Measurements from ENCODE around the gene SP1. TPM values are rescaled to one million over a fixed set of nuclear protein-coding genes. Genes with fewer than 3 reads are reported as not detected.
A peak's percentile ranks its signal among the peaks of the same experiment; 100 is the strongest.
"Not testable (repeated sequence)": the region's sequence is repeated elsewhere in the genome, so short reads cannot be mapped to it uniquely, and the experiment has no call there.

SP1 gene
- total and polyA plus RNA-seq, 7 experiments from 2014 or later, result 10.2 to 103 (median 75.7) TPM

DNA sequence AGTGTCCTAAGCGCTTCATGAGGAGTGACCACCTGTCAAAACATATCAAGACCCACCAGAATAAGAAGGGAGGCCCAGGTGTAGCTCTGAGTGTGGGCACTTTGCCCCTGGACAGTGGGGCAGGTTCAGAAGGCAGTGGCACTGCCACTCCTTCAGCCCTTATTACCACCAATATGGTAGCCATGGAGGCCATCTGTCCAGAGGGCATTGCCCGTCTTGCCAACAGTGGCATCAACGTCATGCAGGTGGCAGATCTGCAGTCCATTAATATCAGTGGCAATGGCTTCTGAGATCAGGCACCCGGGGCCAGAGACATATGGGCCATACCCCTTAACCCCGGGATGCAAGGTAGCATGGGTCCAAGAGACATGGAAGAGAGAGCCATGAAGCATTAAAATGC, 31.0 kb downstream of the SP1 start:
- peaks cover 10 to 63% (median 25%) of the 10 kb centered on the region in 3 experiments for H3K36me3 ChIP-seq (ENCODE audit: control insufficient read depth in 2 of 3, insufficient read depth in 3 of 3, low read length in 3 of 3)
- CTCF ChIA-PET, result interaction anchor here (0.6 to 3.7 kb wide), 3 partner anchors 10 to 529 kb away, joined by 4 to 15 read pairs (median 9); no protein-coding TSS in a partner anchor

DNA sequence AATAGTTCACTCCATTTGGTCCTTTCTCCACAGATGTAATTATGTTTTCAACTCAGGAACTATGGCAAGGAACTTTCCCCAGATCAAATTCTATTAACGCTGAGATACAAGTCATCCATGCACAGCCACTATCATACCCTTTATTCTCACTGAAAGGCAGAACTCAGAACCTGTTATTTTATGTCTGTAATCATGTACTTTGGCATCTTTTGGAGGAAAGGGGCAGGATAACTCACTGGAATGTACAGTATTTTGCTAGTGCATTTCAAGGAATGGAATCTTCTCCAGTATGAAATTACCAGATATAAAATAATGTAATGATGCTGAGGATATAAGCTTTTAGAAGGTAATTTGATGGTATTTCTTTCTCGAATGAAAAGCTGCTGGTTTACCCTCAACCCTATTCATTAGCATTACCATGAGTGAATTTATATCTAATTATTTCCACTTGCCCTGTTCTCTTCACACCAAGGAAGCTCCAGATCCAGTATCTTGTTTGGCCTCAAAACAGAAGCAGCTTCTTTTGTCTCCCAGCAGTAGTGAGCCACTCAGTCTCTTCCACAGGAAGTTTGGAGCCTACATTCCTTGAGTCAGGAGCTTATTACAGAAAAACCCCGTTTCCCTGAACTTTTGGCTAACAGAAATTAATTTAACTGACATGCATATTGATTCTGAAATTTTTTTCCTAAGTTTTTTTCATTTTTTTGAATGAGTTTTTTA, 33.7 kb downstream of the SP1 start:
- Mint-ChIP-seq H3K4me3 (peak overlapping the region in 3 of 10 donors; percentile 52 to 70 (median 60)), H3K9me3 (no peaks in the 10 kb centered on the region), H3K36me3 (peaks cover 10 to 22% (median 22%) of the 10 kb centered on the region in 5 donors), H3K27me3 (no peaks in the 10 kb centered on the region), H3K27ac (peak overlapping the region in 8 of 9 donors; percentile 53 to 89 (median 76)), H3K4me1 (peaks cover 27 to 72% (median 61%) of the 10 kb centered on the region in 7 donors)
- peaks cover 10 to 43% (median 25%) of the 10 kb centered on the region in 3 experiments for H3K36me3 ChIP-seq (ENCODE audit: control insufficient read depth in 2 of 3, insufficient read depth in 3 of 3, low read length in 3 of 3)
- ChIA-PET POLR2A (interaction anchor here (0.7 kb wide), 1 partner anchor 856 kb away, joined by 4 read pairs; no protein-coding TSS in a partner anchor), CTCF (no interaction called here)
- ATAC-seq, result no peak
- DNase-seq, result no peak
- H3K4me1 ChIP-seq (ENCODE audit: control insufficient read depth in 2 of 2, insufficient read depth in 2 of 2, low read length in 2 of 2), result peaks cover 7 to 17% of the 10 kb centered on the region in 2 donors
- no peak overlapping the region for H3K27ac ChIP-seq (ENCODE audit: low read depth, low read length)
- H3K27me3 ChIP-seq (ENCODE audit: control insufficient read depth in 2 of 2, insufficient read depth in 2 of 2, low read length in 2 of 2), result no peaks in the 10 kb centered on the region
- intact Hi-C loops (cut with micrococcal nuclease), result no loop called here
- no peak overlapping the region for H3K4me3 ChIP-seq (ENCODE audit: low read length)
- H3K9me3 ChIP-seq (ENCODE audit: control insufficient read depth in 2 of 3, low read length in 3 of 3), result no peaks in the 10 kb centered on the region

More for the DNA sequence above, 31.0 kb downstream of the SP1 start:
- Mint-ChIP-seq H3K9me3 (no peaks in the 10 kb centered on the region), H3K27ac (peak overlapping the region in 3 of 9 donors; percentile 43 to 63 (median 56)), H3K27me3 (no peaks in the 10 kb centered on the region), H3K4me1 (peaks cover 22 to 53% (median 41%) of the 10 kb centered on the region in 7 donors), H3K4me3 (no peak overlapping the region), H3K36me3 (peaks cover 14 to 27% (median 26%) of the 10 kb centered on the region in 5 donors)
- no peak for DNase-seq
- no peaks in the 10 kb centered on the region for H3K27me3 ChIP-seq (ENCODE audit: control insufficient read depth in 2 of 2, insufficient read depth in 2 of 2, low read length in 2 of 2)
- POLR2A ChIA-PET, result interaction anchor here (1.5 to 1.9 kb wide), 2 partner anchors 29 to 58 kb away, joined by 3 to 5 read pairs; no protein-coding TSS in a partner anchor
- H3K4me1 ChIP-seq (ENCODE audit: control insufficient read depth in 2 of 2, insufficient read depth in 2 of 2, low read length in 2 of 2), result peaks cover 7 to 13% of the 10 kb centered on the region in 2 donors
- no peaks in the 10 kb centered on the region for H3K9me3 ChIP-seq (ENCODE audit: control insufficient read depth in 2 of 3, low read length in 3 of 3)
- no peak overlapping the region for H3K27ac ChIP-seq (ENCODE audit: low read depth, low read length)
- H3K4me3 ChIP-seq (ENCODE audit: low read length), result no peak overlapping the region
- intact Hi-C loops (cut with micrococcal nuclease), result no loop called here
- ATAC-seq, result no peak

DNA sequence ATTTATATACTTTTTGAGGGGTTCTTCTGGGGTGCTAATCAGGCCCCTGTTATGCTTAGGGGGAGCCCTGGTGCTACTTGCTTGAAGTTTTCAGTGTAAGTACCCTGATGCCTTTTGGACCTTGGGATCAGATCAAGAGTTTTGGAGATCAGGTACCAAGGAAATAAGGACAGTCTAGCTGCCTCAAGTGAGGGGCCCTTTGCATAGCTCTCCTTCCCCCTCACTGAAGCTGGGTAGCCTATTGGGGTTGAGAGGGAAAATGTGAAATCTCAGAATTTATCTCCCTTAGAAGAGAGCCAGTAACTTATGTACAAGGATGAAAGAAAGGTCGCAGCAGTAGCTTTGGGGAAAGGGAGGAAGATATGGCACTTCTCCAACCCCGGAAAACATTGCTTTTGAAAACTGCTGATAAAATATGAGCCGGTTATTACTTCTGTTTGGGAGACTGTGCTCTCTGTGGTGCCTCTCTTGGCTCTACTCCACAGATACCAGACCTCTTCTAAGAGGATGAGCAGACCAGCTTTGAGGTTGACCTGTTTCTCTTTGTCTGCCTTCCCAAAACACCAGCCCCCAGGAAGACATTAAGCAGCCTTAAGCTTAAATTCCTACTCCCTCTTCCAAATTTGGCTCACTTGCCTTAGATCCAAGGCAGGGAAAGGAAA, 34.9 kb downstream of the SP1 start:
- Histone ChIP-seq H3K4me3 (ENCODE audit: low read length) (no peak overlapping the region), H3K27me3 (ENCODE audit: control insufficient read depth in 2 of 2, insufficient read depth in 2 of 2, low read length in 2 of 2) (no peaks in the 10 kb centered on the region), H3K27ac (ENCODE audit: low read depth, low read length) (peak overlapping the region; percentile 39), H3K9me3 (ENCODE audit: control insufficient read depth in 2 of 3, low read length in 3 of 3) (no peaks in the 10 kb centered on the region), H3K4me1 (ENCODE audit: control insufficient read depth in 2 of 2, insufficient read depth in 2 of 2, low read length in 2 of 2) (peaks cover 7 to 17% of the 10 kb centered on the region in 2 donors), H3K36me3 (ENCODE audit: control insufficient read depth in 2 of 3, insufficient read depth in 3 of 3, low read length in 3 of 3) (peaks cover 5 to 30% (median 17%) of the 10 kb centered on the region in 3 experiments)
- ATAC-seq (no peak), DNase-seq (no peak)
- intact Hi-C loops (cut with micrococcal nuclease), result no loop called here
- no peak overlapping the region for H3K4me3 Mint-ChIP-seq
- H3K27ac Mint-ChIP-seq, result peak overlapping the region in 6 of 9 donors; percentile 29 to 89 (median 64)
- CTCF ChIA-PET, result interaction anchor here (0.9 kb wide), 1 partner anchor 63 kb away, joined by 3 read pairs; no protein-coding TSS in a partner anchor
- no peaks in the 10 kb centered on the region for H3K9me3 Mint-ChIP-seq
- POLR2A ChIA-PET, result interaction anchor here (0.6 to 1.0 kb wide), 3 partner anchors 13 to 251 kb away, joined by 3 to 5 read pairs (median 4); no protein-coding TSS in a partner anchor
- H3K4me1 Mint-ChIP-seq, result peaks cover 31 to 83% (median 71%) of the 10 kb centered on the region in 7 donors
- H3K36me3 Mint-ChIP-seq, result peaks cover 10 to 17% (median 15%) of the 10 kb centered on the region in 5 donors
- H3K27me3 Mint-ChIP-seq, result no peaks in the 10 kb centered on the region

DNA sequence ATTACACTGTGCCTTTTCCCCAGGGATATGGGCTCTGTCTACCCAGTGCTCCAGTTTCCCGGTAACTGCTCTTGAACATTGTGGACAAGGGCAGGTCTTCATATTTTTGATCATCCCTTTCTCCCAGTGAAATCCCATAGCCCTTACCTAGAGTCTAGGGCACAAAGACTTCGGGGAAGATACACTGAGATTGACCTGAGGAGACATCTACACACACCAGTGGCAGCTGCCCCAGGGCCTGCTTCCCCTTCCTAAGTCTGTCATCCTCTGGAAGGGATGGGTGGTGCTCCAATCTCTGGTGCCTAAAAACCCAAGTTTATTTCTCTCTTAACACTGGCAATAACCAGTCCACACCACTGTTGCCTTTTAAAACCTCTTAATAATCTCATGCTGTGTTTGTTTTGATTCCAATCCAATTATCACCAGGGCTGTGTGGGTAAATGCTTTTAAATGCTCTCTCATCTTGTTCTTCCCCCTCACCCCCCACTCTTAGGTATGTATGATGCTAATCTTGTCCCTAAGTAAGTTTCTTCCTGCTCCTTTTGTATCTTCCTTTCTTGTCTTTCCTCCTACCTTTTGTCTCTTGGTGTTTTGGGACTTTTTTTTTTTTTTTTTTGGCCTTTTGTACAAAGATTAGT, 35.9 kb downstream of the SP1 start:
- H3K27me3 Mint-ChIP-seq; H3K4me3 Mint-ChIP-seq; ATAC-seq; H3K9me3 ChIP-seq (ENCODE audit: control insufficient read depth in 2 of 3, low read length in 3 of 3); H3K27me3 ChIP-seq (ENCODE audit: control insufficient read depth in 2 of 2, insufficient read depth in 2 of 2, low read length in 2 of 2); H3K9me3 Mint-ChIP-seq; DNase-seq; intact Hi-C loops (cut with micrococcal nuclease); H3K4me3 ChIP-seq (ENCODE audit: low read length); H3K27ac ChIP-seq (ENCODE audit: low read depth, low read length): not testable (repeated sequence)
- POLR2A ChIA-PET, result interaction anchor here (0.6 to 1.0 kb wide), 2 partner anchors 14 to 60 kb away, joined by 3 to 4 read pairs; no protein-coding TSS in a partner anchor
- Histone ChIP-seq H3K36me3 (ENCODE audit: control insufficient read depth in 2 of 3, insufficient read depth in 3 of 3, low read length in 3 of 3) (peaks cover 4 to 22% (median 14%) of the 10 kb centered on the region in 3 experiments), H3K4me1 (ENCODE audit: control insufficient read depth in 2 of 2, insufficient read depth in 2 of 2, low read length in 2 of 2) (peaks cover 7 to 17% of the 10 kb centered on the region in 2 donors)
- CTCF ChIA-PET, result interaction anchor here (0.9 to 2.1 kb wide), 2 partner anchors 64 to 71 kb away, joined by 3 to 6 read pairs; no protein-coding TSS in a partner anchor
- Mint-ChIP-seq H3K27ac (peak overlapping the region in 8 of 9 donors; percentile 23 to 89 (median 68)), H3K4me1 (peaks cover 31 to 81% (median 69%) of the 10 kb centered on the region in 7 donors), H3K36me3 (peaks cover 8 to 15% (median 12%) of the 10 kb centered on the region in 5 donors)

DNA sequence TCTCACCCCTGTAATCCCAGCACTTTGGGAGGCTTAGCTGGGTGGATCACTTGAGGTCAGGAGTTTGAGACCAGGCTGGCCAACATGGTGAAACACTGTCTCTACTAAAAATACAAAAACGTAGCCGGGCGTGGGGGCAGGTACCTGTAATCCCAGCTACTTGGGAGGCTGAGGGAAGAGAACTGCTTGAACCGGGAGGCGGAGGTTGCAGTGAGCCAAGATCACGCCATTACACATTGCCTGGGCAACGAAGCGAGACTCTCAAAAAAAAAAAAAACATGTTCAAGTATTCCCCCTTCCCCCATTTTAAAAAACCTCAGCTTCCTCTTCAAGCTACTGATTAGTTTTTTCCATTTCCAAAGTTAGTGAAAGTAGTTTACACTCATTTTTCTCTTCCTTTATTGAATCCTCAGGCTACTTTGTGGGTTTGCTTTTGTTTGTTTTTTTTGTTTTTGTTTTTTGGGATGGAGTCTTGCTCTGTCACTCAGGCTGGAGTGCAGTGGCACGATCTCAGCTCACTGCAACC, 37.4 kb downstream of the SP1 start:
- peaks cover 22 to 72% (median 63%) of the 10 kb centered on the region in 7 donors for H3K4me1 Mint-ChIP-seq
- peak overlapping the region in 5 of 9 donors; percentile 34 to 76 (median 52) for H3K27ac Mint-ChIP-seq
- H3K9me3 ChIP-seq (ENCODE audit: control insufficient read depth in 2 of 3, low read length in 3 of 3); H3K36me3 ChIP-seq (ENCODE audit: control insufficient read depth in 2 of 3, insufficient read depth in 3 of 3, low read length in 3 of 3); H3K27me3 Mint-ChIP-seq; H3K36me3 Mint-ChIP-seq; ATAC-seq; H3K27ac ChIP-seq (ENCODE audit: low read depth, low read length); H3K4me3 ChIP-seq (ENCODE audit: low read length); H3K9me3 Mint-ChIP-seq; intact Hi-C loops (cut with micrococcal nuclease); H3K27me3 ChIP-seq (ENCODE audit: control insufficient read depth in 2 of 2, insufficient read depth in 2 of 2, low read length in 2 of 2): not testable (repeated sequence)
- H3K4me1 ChIP-seq (ENCODE audit: control insufficient read depth in 2 of 2, insufficient read depth in 2 of 2, low read length in 2 of 2), result peaks cover 9 to 13% of the 10 kb centered on the region in 2 donors
- DNase-seq, result peak in 7 of 9 donors; percentile 9 to 49 (median 31)
- CTCF ChIA-PET, result interaction anchor here (0.6 to 2.4 kb wide), 11 partner anchors 18 to 1233 kb away, joined by 3 to 29 read pairs (median 4); no protein-coding TSS in a partner anchor
- H3K4me3 Mint-ChIP-seq, result peak overlapping the region in 8 of 10 donors; percentile 17 to 67 (median 40)
- POLR2A ChIA-PET, result interaction anchor here (0.6 to 1.6 kb wide), 8 partner anchors 10 to 93 kb away, joined by 3 to 6 read pairs (median 4); partner anchors contain the start of genes SP1 and TARBP2

Data from naive thymus-derived CD4-positive, alpha-beta T cell (primary cell).